GM21390 (cell line): Measurements from ENCODE around the gene GPC1.

ENCODE experiments used
- ATAC-seq: cut with Tn5 transposase; IDR thresholded peaks from one replicate; pipeline ENCODE4 v1.9.1; 2021; ENCODE audit not compliant: unreplicated experiment

The GPC1 gene

DNA sequence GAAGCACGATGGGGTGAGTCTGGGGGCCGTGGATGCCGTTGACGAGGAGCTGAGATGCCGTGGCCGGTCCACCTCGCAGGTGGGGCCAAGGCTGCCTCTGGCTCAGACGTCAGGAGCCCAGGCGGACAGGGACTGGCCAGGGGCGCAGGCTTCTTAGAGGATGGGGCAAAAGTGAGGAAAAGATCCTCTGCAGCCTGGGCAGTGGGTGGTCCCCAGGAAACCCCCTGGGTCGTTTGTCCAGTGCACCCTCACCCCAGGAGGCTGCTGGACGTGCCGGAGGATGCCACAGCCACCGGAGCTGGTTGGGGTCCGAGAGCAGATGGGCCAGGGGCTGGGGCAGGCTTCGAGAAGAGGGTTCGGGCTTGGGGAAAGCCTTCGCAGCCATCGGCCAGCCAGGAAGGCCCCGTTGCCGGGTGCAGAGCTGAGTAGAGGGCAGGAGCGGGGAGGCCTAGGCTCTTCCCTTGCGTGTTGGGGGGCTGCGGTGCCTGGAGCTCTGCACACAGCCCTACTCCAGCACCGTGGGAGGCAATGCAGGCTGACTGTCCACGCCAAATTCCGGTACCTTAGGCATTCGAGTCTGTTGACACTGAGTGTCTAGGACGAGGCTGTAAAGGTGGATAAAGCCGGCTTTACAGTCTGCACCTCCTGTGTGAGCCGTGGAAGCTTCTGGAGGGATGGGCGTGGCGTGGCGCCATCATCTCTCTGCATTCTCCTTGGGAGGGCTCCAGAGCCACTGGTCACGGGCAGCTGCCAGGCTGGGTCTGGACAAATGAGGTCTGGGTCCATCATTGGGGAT lies 18.8 kb downstream of the GPC1 start:
- no peak for ATAC-seq

DNA sequence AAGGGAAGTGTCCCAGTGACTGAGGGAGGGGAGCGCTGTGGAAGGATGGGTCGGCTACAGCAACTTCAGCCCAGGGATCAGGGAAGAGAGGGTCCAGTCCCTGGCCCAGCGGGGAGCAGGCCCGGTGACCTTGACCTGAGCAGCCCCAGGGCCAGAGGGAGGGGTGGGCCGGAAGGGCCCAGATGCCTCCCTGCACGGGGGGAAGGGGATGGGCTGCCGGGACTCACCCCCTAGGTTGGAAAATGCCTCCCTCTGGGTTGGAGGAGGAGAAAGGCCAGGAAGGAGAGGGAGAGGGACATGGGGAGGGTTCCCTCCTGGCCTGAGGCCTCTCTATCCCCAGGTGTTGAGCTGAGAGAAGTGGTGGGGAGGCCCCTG lies 19.8 kb downstream of the GPC1 start:
- no peak for ATAC-seq

DNA sequence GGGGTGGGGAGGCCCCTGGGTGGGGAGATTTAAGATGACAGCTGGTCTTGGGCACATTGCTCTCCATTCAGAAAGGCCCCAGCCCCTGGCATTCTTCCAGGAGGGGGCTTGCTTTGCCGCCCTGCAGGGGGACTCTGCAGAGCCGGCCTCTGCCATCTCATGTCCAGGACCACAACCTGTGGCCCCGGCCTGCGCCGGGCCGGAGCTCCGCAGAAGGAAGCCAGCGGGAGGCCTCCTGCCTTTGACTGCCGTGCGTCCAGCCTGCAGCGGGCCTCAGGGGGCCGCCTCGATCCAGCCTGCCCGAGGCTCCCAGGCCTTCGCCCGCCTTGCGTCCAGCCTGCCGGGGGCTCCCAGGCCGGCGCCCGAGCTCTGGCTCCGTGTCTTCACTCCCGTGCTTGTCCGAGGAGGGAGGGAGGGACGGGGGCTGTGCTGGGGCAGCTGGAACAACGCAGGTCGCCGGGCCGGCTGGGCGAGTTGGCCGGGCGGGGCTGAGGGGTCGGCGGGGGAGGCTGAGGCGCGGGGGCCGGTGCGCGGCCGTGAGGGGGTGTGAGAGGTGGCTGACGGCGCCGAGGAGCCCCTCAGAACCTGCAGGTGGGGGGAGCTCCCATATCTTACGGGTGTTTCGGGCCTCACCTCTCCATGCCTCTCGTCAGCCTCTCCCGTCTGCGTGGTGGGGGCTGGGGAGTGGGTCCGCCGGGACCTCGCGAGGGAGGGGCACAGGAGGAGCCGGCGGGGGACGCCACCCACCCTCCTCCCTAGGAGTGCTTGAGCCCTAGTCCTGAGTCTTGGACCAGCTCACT lies 20.4 kb downstream of the GPC1 start:
- ATAC-seq, result no peak

- ATAC-seq, result no peak
Measured at GRCh38 chr2:240456447-240457222, 21.2 kb downstream of the GPC1 start.

- ATAC-seq, result no peak
Measured at GRCh38 chr2:240457223-240458043, 22.0 kb downstream of the GPC1 start.

GRCh38 chr2:240458044-240458899 lies 22.8 kb downstream of the GPC1 start:
- ATAC-seq, result no peak

DNA sequence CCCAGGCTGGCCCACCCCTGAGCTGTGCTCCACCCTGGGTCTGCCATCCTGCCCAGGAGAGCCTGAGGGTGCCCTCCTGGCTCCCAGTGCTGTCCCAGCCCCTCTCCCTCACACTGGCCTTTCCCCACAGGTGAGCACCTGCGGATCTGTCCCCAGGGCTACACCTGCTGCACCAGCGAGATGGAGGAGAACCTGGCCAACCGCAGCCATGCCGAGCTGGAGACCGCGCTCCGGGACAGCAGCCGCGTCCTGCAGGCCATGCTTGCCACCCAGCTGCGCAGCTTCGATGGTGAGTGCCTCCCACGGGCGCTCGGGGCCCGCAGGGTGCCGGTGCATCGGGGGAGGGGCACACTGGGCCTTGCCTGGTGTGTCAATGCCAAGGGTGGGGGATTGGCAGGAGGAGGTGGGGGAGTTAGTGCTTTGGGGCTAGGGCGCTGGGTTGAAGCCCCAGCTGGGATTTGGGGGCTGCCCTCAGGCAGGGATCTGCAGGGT lies 23.5 kb downstream of the GPC1 start:
- no peak for ATAC-seq

DNA sequence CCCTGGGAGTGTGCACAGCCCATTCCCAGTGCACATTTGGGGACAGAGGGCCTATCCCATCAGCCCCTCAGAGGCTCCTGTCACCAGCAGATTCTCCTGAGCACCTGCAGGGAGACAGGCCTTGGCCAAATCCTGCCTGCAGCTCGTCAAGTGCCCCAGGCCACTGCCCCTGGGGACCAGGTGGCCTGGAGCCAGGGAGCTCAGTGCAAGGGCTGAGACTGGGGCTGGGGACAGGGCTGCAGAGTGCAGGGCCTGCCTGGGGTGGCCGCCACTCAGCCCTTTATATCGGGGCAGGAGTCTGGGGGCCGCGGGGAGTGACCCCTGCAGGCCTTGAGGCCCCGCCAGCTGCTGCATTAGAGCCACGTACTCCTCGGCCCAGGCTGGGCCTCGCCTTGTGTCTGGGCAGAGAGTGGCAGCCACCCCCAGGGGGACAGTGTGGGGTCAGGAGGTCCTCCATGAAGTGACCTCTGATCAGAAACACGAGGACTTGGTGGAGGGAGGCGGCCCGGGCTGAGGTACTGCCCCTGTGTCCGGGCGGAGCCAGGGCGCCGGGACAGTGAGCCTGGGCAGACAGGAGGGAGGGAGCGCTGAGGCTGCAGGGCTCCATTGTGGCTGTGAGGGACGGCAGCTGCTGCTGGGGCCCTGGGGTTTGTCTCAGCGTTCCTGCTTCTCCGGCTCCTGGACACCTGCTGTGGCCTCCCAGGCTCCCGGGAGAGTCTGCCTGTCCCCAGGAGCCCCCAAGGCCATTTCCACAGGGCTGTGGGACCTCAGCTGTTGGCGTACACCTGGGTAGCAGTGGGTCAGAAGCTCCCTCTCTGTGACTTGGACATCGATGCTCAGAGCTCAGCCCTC lies 24.2 kb downstream of the GPC1 start:
- ATAC-seq, result no peak

DNA sequence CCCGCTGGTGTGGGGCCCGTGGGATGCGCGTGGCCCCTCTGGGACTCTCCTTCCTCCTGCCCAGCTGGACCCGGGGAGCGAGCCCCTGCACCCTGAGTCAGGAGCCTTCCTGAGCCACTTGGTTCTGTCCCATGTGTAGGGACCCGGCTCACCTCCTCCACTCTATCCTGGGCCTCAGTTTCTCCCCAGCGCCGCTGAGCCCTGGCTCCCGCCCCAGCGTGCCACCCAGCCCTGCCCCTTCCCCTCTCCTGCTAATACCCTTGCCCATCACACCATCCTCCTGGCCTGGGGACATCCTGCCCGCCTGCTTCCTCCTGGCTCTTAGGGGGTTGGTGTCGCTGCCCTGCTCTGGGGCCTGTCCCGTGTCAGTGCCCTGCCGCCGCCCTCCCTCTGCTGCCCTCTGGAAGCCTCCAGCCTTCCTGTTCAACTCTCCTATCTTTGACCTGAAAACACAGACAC lies 24.8 kb downstream of the GPC1 start:
- no peak for ATAC-seq

DNA sequence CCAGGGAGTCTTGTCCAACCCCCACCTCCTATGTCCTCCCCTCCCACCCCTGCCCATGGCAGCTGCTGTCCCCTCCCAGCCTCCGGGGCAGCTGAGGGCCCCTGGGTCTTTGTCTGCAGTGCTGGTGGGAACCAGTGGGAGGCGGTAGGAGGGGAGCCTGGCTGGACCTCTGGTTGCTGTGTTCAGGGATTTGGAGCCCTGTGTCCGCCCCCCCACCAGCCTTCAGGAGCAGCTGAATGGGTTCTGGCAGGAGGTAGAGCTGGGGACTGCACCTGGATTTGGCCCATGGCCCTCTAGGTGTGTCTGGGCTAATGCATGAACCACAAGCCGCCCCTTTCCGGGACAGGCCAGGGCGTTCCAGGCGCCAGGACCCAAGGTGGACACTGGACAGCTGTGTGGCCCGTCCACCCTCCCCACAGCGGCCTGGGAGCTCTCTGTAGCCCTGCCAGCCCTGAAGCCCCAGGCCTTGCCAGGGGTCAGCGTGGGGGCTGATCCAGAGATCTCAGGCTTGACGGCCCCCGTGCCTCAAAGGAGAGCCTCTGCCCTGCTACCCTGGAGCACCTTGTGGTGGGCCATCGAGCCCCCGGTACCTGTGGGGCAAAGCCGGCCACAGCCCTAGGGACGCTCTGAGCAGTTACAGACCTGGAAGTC lies 25.4 kb downstream of the GPC1 start:
- ATAC-seq, result no peak

DNA sequence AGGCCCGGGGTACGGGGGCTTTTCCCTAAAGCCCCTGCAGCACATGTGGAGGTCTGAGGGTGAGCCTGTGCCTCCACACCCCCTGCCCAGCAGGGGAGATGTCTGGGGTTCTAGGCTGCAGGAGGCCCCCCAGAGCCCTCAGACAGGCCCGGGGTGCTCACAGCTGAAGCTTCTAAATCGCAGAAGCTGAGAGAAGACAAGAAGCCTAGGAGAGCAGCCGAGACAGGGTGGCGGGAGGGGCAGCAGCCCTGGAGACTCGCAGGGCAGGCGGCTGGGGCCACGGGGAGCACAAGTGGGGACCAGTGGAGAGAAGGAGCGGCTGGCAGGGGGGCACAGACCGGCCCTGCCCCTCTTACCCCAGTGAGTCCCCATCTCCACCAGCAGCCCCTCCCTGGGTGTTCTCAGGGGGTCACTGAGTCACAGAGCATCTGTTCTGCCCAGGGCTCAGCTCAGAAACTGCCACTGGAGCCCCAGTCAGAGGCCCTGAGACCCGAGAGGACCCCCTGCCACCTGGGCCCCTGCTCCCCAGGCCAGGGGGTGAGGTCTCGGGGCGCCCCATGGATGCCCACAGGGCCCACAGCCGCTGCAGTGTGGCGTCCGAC lies 26.1 kb downstream of the GPC1 start:
- ATAC-seq, result no peak

DNA sequence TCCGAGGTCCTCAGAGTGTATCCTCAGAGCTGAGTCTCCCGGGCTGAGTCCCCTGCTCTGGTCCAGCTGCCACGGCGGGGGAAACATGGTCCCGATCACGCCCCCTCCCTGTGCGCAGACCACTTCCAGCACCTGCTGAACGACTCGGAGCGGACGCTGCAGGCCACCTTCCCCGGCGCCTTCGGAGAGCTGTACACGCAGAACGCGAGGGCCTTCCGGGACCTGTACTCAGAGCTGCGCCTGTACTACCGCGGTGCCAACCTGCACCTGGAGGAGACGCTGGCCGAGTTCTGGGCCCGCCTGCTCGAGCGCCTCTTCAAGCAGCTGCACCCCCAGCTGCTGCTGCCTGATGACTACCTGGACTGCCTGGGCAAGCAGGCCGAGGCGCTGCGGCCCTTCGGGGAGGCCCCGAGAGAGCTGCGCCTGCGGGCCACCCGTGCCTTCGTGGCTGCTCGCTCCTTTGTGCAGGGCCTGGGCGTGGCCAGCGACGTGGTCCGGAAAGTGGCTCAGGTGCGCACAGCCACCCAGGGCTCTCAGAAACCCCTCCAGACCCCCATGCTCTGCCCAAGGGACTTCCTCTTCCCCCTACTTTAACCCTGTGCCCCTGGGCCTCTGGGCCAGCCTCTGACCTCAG lies 26.7 kb downstream of the GPC1 start:
- ATAC-seq, result no peak

DNA sequence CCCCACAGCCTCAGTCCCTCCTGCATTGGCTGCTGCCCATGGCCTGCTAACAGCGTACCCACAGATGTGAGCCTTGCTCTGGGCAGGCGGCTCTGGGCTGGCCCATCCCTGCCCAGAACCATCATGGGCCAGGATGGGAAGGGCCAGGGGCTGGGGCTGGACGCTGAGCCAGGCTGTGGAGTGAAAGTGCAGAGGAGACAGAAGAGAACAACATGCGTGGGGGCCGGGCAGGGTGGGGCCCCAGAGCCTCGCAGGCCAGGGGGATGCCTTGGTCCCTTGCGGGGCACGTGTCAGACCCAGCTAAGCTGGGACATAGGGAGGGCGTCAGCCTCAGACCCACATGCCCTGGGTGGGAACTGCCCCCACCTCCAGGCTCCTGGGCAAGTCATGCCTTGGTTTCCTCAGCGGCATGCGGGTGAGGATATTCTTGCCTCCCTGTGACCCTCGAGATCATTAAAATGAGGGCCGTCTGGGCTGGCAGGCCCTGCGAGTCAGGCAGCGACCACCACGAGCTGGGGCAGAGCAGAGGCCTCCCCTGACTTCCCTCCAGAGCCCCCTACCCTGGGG lies 27.3 kb downstream of the GPC1 start:
- no peak for ATAC-seq

- no peak for ATAC-seq
Measured at GRCh38 chr2:240463274-240463865, 27.9 kb downstream of the GPC1 start.

GRCh38 chr2:240463866-240464481 lies 28.5 kb downstream of the GPC1 start:
- ATAC-seq, result no peak
